Jurkat, Clone E6-1 (cell line): Measurements from ENCODE around the gene TIMM29.

ENCODE experiments used
- DNase-seq: peaks from one replicate; pipeline ENCODE4 v3.0.0-alpha.2; 2011; ENCODE audit warnings: low read depth, low spot score
- H3K4me3 ChIP-seq: 2 replicates; pipeline ENCODE4 v1.5.1; 2011; ENCODE audit warnings: mild to moderate bottlenecking, low read length, control low read depth, moderate library complexity

TIMM29 gene

GRCh38 chr19:10975374-10976130 lies 46.9 kb downstream of the TIMM29 start:
- no peak for DNase-seq
- no peak overlapping the region for H3K4me3 ChIP-seq

DNA sequence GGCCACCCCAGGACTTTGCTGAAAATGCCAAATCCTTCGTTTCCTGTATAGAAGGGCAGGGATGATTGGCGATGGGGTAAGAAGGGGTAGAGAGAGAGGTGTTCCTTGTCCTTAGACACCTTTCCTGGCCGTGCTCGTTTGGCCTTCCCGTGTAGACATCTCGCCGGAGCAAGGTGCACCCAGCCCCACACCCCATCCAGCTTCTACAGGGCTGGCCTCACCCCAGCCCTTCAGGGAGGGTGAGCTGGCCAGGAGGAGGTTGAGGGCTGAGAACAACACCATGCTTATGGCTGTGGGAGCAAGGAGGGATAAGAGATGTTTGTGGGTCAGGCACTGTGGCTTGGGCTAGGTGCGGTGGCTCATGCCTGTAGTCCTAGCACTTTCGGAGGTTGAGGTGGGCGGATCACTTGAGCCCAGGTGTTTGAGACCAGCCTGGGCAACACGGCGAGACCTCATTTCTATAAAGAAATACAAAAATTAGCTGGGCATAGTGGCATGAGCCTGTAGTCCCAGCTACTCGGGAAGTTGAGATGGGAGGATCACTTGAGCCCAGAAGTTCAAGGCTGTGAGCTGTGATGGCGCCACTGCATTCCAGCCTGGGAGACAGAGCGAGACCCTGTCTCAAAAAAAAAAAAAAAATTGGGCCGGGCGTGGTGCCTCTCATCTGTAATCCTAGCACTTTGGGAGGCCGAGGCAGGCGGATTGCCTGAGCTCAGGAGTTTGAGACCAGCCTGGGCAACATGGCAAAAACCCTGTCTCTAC lies 47.7 kb downstream of the TIMM29 start:
- no peak overlapping the region for H3K4me3 ChIP-seq

DNA sequence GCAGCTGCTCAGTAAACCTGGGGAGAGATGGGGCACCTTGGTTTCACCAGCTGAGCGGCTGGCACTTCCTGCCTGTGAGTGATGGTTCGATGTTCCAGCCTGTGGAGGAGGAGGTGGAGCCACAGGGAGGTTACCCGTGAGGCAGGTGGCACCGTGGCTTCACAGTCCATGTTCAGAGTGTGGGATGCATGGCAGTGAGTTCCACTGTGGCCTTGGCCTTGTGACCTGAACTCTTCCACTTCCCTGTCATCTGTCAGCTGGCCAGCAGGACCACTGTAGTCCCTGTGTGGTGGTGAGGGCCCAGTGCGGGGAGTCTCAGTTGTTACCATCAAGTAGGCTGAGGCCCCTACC lies 49.1 kb downstream of the TIMM29 start:
- H3K4me3 ChIP-seq, result no peak overlapping the region
- DNase-seq, result no peak

More for the DNA sequence above, 47.7 kb downstream of the TIMM29 start:
- DNase-seq, result no peak
